HCT116 (cell line): ENCODE results near the gene EPS15. TPM values are rescaled to one million over a fixed set of nuclear protein-coding genes. Genes with fewer than 3 reads are reported as not detected.

Experiments used
- ATAC-seq: fragments of 200-7000 bp; cut with Tn5 transposase; 2 replicates; pipeline ENCODE4 v1.9.1; 2020; ENCODE audit warnings: mild to moderate bottlenecking, moderate library complexity
- BruUV-seq: library from RNA; stranded (reverse); fragments of 400-500 nt; replicated peaks from 2 replicates; lab custom pipeline; 2021; lab: Mats Ljungman, UMichigan
- CTCF ChIA-PET: fragments of 300-600 bp; sonication (Branson Sonifier 250); formaldehyde crosslinking; loops from one replicate; lab custom pipeline; 2021; ENCODE audit warnings: antibody characterized with exemption; lab: Charles Lee
- POLR2A ChIA-PET: fragments of 300-600, 350-600 bp; sonication (Branson Sonifier 250); formaldehyde crosslinking; loops from one replicate; lab custom pipeline; 2021; ENCODE audit warnings: antibody characterized with exemption; lab: Charles Lee
- RAD21 ChIA-PET, 2 experiments: fragments of 300-600 bp; sonication (Branson Sonifier 250); formaldehyde crosslinking; loops; one replicate each; lab custom pipeline; 2023; ENCODE audit warnings: low total read pairs in 2 of 2; ENCODE audit not compliant: uncharacterized antibody in 2 of 2, unreplicated experiment in 2 of 2, low non-redundant PET in 1 of 2; lab: Charles Lee
- DNase-seq: peaks from one replicate; pipeline ENCODE4 v3.0.0-alpha.2; 2010; ENCODE audit warnings: low read depth, low spot score
- H2AFZ ChIP-seq: fragments of 200-600 bp; shearing (Covaris generic), sonication (generic); 2 replicates; pipeline ENCODE4 v1.6.1; 2017; ENCODE audit warnings: low read depth, mixed run types, mixed read lengths, antibody characterized with exemption, low read length; ENCODE audit not compliant: poor library complexity, severe bottlenecking
- H3K27ac ChIP-seq: 2 replicates; pipeline ENCODE4 v1.5.1; 2012; ENCODE audit warnings: low read depth, low read length
- H3K27me3 ChIP-seq: fragments of 200-600 bp; sonication (generic); 2 replicates; pipeline ENCODE4 v1.6.1; 2016; ENCODE audit warnings: mixed run types, low read length, mixed read lengths; ENCODE audit not compliant: insufficient read depth
- H3K36me3 ChIP-seq, 2 experiments: fragments of 200-500 bp in 1 of 2; fragments of 200-600 bp in 1 of 2; sonication (Bioruptor generic) in 1 of 2; sonication (generic) in 1 of 2; 2 replicates each; pipeline versions ENCODE4 v1.5.1 to v1.6.1; 2014 to 2016; ENCODE audit warnings: low read length in 2 of 2, inconsistent platforms in 1 of 2, mixed read lengths in 1 of 2, mixed run types in 1 of 2; ENCODE audit not compliant: insufficient read depth in 2 of 2, control insufficient read depth in 1 of 2
- H3K4me1 ChIP-seq, 2 experiments: fragments of 200-600 bp in 1 of 2; sonication (generic) in 1 of 2; 2 replicates each; pipeline versions ENCODE4 v1.5.1 to v1.6.1; 2012 to 2017; ENCODE audit warnings: low read length in 2 of 2, inconsistent platforms in 1 of 2, mild to moderate bottlenecking in 1 of 2, mixed read lengths in 1 of 2, mixed run types in 1 of 2, moderate library complexity in 1 of 2; ENCODE audit not compliant: insufficient read depth in 2 of 2, control insufficient read depth in 1 of 2
- H3K4me2 ChIP-seq: fragments of 200-600 bp; sonication (generic); 2 replicates; pipeline ENCODE4 v1.6.1; 2017; ENCODE audit warnings: mixed run types, low read length, mixed read lengths
- H3K4me3 ChIP-seq, 2 experiments: fragments of 200-600 bp in 1 of 2; sonication (generic) in 1 of 2; replicated peaks in 1 of 2; 2 replicates each; pipeline ENCODE4 v1.5.1; 2011 to 2016; ENCODE audit warnings: low read length in 2 of 2, control low read depth in 1 of 2, low read depth in 1 of 2, mild to moderate bottlenecking in 1 of 2, mixed read lengths in 1 of 2, mixed run types in 1 of 2
- H3K79me2 ChIP-seq: fragments of 200-600 bp; sonication (generic); 2 replicates; pipeline ENCODE4 v1.6.1; 2017; ENCODE audit warnings: mild to moderate bottlenecking, mixed run types, low read length, moderate library complexity, mixed read lengths; ENCODE audit not compliant: insufficient read depth
- H3K9ac ChIP-seq: fragments of 200-600 bp; sonication (generic); 2 replicates; pipeline ENCODE4 v1.6.1; 2016; ENCODE audit warnings: low read length, mixed read lengths
- H3K9me2 ChIP-seq: fragments of 200-600 bp; sonication (generic), shearing (Covaris generic); 2 replicates; pipeline ENCODE4 v1.6.1; 2017; ENCODE audit warnings: mixed run types, mild to moderate bottlenecking, moderate library complexity; ENCODE audit not compliant: insufficient read depth
- H3K9me3 ChIP-seq, 2 experiments: fragments of 200-500 bp in 1 of 2; fragments of 200-600 bp in 1 of 2; sonication (Bioruptor generic) in 1 of 2; sonication (generic) in 1 of 2; 2 replicates each; pipeline ENCODE4 v1.6.1; 2014 to 2017; ENCODE audit warnings: low read length in 2 of 2, mixed read lengths in 2 of 2, inconsistent platforms in 1 of 2, low read depth in 1 of 2, mild to moderate bottlenecking in 1 of 2, mixed run types in 1 of 2, moderate library complexity in 1 of 2; ENCODE audit not compliant: control insufficient read depth in 1 of 2, insufficient read depth in 1 of 2
- H4K20me1 ChIP-seq: fragments of 200-600 bp; sonication (generic), shearing (Covaris generic); 2 replicates; pipeline ENCODE4 v1.6.1; 2017; ENCODE audit warnings: mixed run types, mild to moderate bottlenecking, moderate library complexity; ENCODE audit not compliant: insufficient read depth
- CBX3 ChIP-seq: IDR thresholded peaks from 2 replicates; pipeline ENCODE4 v1.6.1; 2012; ENCODE audit warnings: low read depth
- CEBPB ChIP-seq: IDR thresholded peaks from 2 replicates; pipeline ENCODE4 v1.6.1; 2012; ENCODE audit warnings: low read depth
- ELF1 ChIP-seq: IDR thresholded peaks from 2 replicates; pipeline ENCODE4 v1.6.1; 2012; ENCODE audit warnings: low read depth, borderline replicate concordance
- POLR2A ChIP-seq: IDR thresholded peaks from 2 replicates; pipeline ENCODE4 v1.7.0; 2011; ENCODE audit warnings: borderline replicate concordance; ENCODE audit not compliant: insufficient read depth, insufficient read length; ENCODE audit errors: extremely low read depth
- REST ChIP-seq: IDR thresholded peaks from 2 replicates; pipeline ENCODE4 v1.6.1; 2012; ENCODE audit warnings: low read depth
- SIN3A ChIP-seq: IDR thresholded peaks from 2 replicates; pipeline ENCODE4 v1.6.1; 2012; ENCODE audit warnings: low read depth
- ZBTB33 ChIP-seq: IDR thresholded peaks from 2 replicates; pipeline ENCODE4 v1.6.1; 2011; ENCODE audit warnings: mild to moderate bottlenecking, low read length, moderate library complexity; ENCODE audit not compliant: insufficient replicate concordance; ENCODE audit errors: extremely low read depth
- intact Hi-C: fragments of 100-400 bp; cut with micrococcal nuclease; formaldehyde crosslinking; loops from 2 replicates; pipeline ENCODE4 v1.10.0; 2022
- total RNA-seq: library from RNA; stranded (reverse); gene quantifications from one replicate; pipeline ENCODE4 v1.2.1, GENCODE V29; 2021; ENCODE audit not compliant: unreplicated experiment

EPS15 gene
- total RNA-seq, 1 experiment from 2014 or later = 41.2 TPM

- TF ChIP-seq REST (no peak), CBX3 (no peak)
Observed at GRCh38 chr1:51565009-51565408, 45.9 kb upstream of the EPS15 start (continued).

GRCh38 chr1:51564124-51564523 is 45.1 kb upstream of the EPS15 start:
- DNase-seq = no peak
- H3K27ac ChIP-seq = no peak overlapping the region
- BruUV-seq = no TSS peak

More at GRCh38 chr1:51564124-51564523, 45.1 kb upstream of the EPS15 start:
- Histone ChIP-seq H3K79me2 (no peaks in the 10 kb centered on the region), H3K36me3 (no peaks in the 10 kb centered on the region), H3K9me2 (no peaks in the 10 kb centered on the region), H3K4me1 (peaks cover 20 to 33% of the 10 kb centered on the region in 2 experiments), H3K27me3 (no peaks in the 10 kb centered on the region), H3K4me2 (no peak overlapping the region), H4K20me1 (no peaks in the 10 kb centered on the region), H3K9ac (no peak overlapping the region), H2AFZ (no peak overlapping the region), H3K9me3 (no peaks in the 10 kb centered on the region), H3K4me3 (no peak overlapping the region)
- intact Hi-C loops = no loop called here
- no peak for TF ChIP-seq SIN3A
- TF ChIP-seq CEBPB = no peak
- no peak for TF ChIP-seq ELF1
- no peak for TF ChIP-seq POLR2A
- no peak for TF ChIP-seq REST
- no peak for TF ChIP-seq ZBTB33
- RAD21 ChIA-PET = no interaction called here
- CTCF ChIA-PET = no interaction called here
- POLR2A ChIA-PET = no interaction called here
- ATAC-seq = no peak
